ENCODE data around the gene NKPD1.

Gene NKPD1

GRCh38 chr19:45180936-45181335, 20.2 kb upstream of the NKPD1 start:
- DNase-seq (ENCODE audit: extremely low read depth, low read depth) = no peak
- H3K4me3 ChIP-seq (replicated peaks; ENCODE audit: low read depth, low read length) = no peak overlapping the region
- TF ChIP-seq, protein P1, sequence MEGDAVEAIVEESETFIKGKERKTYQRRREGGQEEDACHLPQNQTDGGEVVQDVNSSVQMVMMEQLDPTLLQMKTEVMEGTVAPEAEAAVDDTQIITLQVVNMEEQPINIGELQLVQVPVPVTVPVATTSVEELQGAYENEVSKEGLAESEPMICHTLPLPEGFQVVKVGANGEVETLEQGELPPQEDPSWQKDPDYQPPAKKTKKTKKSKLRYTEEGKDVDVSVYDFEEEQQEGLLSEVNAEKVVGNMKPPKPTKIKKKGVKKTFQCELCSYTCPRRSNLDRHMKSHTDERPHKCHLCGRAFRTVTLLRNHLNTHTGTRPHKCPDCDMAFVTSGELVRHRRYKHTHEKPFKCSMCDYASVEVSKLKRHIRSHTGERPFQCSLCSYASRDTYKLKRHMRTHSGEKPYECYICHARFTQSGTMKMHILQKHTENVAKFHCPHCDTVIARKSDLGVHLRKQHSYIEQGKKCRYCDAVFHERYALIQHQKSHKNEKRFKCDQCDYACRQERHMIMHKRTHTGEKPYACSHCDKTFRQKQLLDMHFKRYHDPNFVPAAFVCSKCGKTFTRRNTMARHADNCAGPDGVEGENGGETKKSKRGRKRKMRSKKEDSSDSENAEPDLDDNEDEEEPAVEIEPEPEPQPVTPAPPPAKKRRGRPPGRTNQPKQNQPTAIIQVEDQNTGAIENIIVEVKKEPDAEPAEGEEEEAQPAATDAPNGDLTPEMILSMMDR (IDR thresholded peaks at IDR 0.05; ENCODE audit: low read depth, low read length, missing control alignments) = no peak

DNA sequence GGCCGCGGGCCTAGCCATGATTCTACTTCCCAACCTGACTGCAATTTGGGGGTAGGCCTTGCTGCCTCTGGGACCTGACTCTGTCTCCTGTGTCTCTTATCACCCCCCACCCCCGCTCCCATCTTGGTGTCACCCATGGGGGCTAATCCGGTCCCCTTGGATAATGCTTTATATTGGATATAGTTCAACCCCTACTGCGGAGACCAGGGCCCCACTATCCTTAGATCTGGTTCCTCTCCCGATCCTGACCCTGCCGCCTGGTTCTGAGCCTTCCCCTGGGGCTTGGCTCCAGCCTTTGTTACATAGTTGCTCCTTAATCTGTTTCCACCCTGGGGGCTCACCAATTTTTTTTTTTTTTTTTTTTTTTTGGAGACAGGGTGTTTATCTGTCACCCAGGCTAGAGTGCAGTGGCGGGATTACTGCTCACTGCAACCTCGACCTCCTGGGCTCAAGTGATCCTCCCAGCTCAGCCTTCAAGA, 19.1 kb upstream of the NKPD1 start:
- TF ChIP-seq, protein P1 (IDR thresholded peaks at IDR 0.05; ENCODE audit: low read depth, low read length, missing control alignments) = no peak
- peak overlapping the region; percentile 95 for H3K4me3 ChIP-seq (replicated peaks; ENCODE audit: low read depth, low read length)
- DNase-seq (ENCODE audit: extremely low read depth, low read depth) = no peak

DNA sequence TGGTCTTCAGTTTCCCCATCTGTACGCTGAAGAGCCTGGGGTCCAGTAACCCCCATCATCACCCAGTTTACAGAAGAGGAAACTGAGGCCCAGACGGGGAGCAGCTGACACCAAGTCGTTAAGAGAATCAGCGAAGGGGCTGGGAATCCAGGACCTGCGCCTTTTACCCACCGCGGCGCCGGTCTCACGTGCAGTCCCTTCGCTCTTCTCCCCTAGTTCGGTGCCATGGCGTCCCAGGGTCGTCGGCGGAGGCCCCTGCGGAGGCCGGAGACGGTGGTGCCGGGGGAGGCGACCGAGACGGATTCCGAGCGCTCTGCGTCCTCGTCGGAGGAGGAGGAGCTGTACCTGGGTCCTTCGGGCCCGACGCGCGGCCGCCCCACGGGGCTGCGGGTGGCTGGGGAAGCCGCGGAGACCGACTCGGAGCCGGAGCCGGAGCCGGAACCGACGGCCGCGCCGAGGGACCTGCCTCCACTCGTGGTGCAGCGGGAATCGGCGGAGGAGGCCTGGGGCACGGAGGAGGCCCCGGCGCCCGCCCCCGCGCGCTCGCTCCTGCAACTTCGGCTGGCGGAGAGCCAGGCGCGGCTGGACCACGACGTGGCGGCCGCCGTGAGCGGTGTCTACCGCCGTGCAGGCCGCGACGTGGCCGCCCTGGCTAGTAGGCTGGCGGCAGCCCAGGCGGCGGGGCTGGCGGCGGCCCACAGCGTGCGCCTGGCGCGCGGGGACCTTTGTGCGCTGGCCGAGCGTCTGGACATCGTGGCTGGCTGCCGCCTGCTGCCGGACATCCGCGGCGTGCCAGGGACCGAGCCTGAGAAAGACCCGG, 18.5 kb upstream of the NKPD1 start:
- TF ChIP-seq, protein P1 (IDR thresholded peaks at IDR 0.05; ENCODE audit: low read depth, low read length, missing control alignments) = no peak
- H3K4me3 ChIP-seq (replicated peaks; ENCODE audit: low read depth, low read length) = peak overlapping the region; percentile 95
- no peak for DNase-seq (ENCODE audit: extremely low read depth, low read depth)

DNA sequence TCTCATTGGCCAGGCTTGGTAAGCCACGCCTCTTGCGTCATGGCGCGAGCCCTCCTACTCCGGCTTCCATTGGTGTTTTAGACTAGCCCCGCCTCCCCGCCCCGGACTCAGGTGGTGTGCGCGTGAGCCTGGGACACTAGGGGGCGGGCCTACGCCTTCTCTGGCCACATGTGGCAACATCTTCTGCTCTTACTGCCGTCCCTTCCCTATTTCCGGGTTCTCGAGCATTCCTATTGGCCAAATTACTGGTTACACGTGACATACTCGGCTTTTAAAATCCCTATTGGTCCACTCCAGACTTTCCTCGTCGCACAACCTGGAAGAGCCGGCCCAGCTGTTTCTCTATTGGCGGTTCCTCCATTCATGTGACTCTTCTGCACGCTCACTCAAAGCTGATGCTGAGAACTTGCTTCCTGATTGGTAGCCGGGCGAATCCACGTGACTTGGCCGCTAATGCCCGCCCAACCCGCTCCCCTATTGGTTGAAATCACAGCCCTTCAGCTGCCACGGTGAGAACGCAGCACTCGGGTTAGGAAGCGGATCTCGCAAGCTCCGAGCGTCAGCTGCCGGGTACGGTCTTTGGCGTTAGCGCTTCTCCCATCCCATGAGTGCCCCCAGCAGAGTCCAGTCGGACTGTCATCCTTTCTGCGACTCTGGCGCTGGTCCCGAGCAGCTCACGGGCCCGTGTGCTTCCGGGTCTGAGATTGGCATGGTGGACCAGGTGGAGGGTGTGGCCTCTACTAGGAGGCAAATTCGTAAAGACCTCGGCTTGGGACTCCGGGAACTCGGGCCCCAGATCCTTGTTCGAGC, 17.7 kb upstream of the NKPD1 start, which contains the start of gene BLOC1S3:
Gene BLOC1S3, plus strand, starts transcription at position 523 of the 810 bp plus-strand sequence. CDS start 513 bp downstream, outside the sequence.
- TF ChIP-seq, protein P1 (IDR thresholded peaks at IDR 0.05; ENCODE audit: low read depth, low read length, missing control alignments) = peak; percentile 46
- DNase-seq (ENCODE audit: extremely low read depth, low read depth) = peak; percentile 100
- H3K4me3 ChIP-seq (replicated peaks; ENCODE audit: low read depth, low read length) = peak within 1 kb of the TSS; percentile 95

- no peak for DNase-seq (ENCODE audit: extremely low read depth, low read depth)
- H3K4me3 ChIP-seq (replicated peaks; ENCODE audit: low read depth, low read length) = peak within 1 kb of the TSS; percentile 95
- TF ChIP-seq, protein P1 (IDR thresholded peaks at IDR 0.05; ENCODE audit: low read depth, low read length, missing control alignments) = no peak
Observed at GRCh38 chr19:45177817-45178261, 17.1 kb upstream of the NKPD1 start, which contains the start of gene TRAPPC6A. TSS of gene TRAPPC6A (minus strand) at chr19:45178237. CDS start at chr19:45178218, 19 bp downstream.

DNA sequence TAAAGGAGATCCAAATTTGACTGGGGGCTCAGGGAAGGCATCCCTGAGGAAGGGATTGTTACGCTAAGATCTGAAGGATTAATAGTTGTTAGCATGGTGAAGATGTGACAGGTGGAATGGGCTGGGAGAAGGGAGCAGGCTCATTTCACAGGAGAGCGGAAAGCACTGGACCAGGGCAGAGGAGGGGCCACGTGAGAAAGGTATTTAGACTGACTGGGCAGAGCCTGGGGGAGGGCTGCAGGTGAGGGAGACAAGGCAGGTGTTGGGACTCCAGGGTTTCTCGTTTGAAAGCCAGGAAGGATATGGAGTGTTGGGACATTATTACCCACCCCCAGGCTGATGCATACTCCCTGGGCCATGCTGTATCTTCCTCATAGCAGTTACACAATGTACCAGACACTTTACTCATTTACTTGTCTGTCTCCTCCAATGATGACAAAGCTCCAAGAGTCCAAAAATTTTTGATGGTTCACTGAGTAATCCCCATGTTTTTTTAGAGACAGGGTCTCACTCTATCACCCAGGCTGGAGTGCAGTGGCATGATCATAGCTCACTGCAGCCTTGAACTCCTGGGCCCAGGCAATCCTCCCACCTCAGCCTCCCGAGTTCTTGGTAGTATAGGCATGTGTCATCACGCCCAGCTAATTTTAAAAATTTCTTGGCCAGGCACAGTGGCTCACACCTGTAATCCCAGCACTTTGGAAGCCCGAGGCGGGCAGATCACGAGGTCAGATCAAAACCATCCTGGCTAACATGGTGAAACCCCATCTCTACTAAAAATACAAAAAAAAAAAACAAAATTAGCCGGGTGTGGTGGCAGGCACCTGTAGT, 14.9 kb upstream of the NKPD1 start:
- H3K4me3 ChIP-seq (replicated peaks; ENCODE audit: low read depth, low read length) = no peak overlapping the region
- DNase-seq (ENCODE audit: extremely low read depth, low read depth) = no peak
- TF ChIP-seq, protein P1 (IDR thresholded peaks at IDR 0.05; ENCODE audit: low read depth, low read length, missing control alignments) = no peak

All from HFF-Myc (cell line).